HepG2 (cell line): ENCODE results near the gene ATP9A.

Experiments
- ELF4 ChIP-seq: sonication (generic); formaldehyde crosslinking; IDR thresholded peaks from 2 replicates; pipeline ENCODE4 v1.5.0; 2020; ENCODE audit warnings: missing genetic modification reagents, mild to moderate bottlenecking, moderate library complexity, borderline replicate concordance
- TBP ChIP-seq: sonication (generic); formaldehyde crosslinking; IDR thresholded peaks from 2 replicates; pipeline ENCODE4 v1.5.0; 2020; ENCODE audit warnings: missing genetic modification reagents

GRCh38 chr20:51616060-51616459 lies 152.1 kb downstream of the ATP9A start:
- TF ChIP-seq ELF4 (CRISPR knock-in tag) (no peak), TBP (CRISPR knock-in tag) (no peak)
